Measurements from ENCODE around the gene KIF14.

The KIF14 gene

GRCh38 chr1:200540281-200540680, 80.3 kb downstream of the KIF14 start:
- DNase-seq (ENCODE audit: low spot score): no peak
- no peak for TF ChIP-seq CTCF (IDR thresholded peaks at IDR 0.05; ENCODE audit: extremely low read depth, missing control alignments)

GRCh38 chr1:200538179-200538578, 82.4 kb downstream of the KIF14 start:
- TF ChIP-seq CTCF (IDR thresholded peaks at IDR 0.05; ENCODE audit: extremely low read depth, missing control alignments): no peak
- DNase-seq (ENCODE audit: low spot score): no peak

- peak; percentile 21 for DNase-seq (ENCODE audit: low spot score)
- TF ChIP-seq CTCF (IDR thresholded peaks at IDR 0.05; ENCODE audit: extremely low read depth, missing control alignments): no peak
These were observed 84.9 kb downstream of the KIF14 start for GRCh38 chr1:200535605-200536004.

- TF ChIP-seq CTCF (IDR thresholded peaks at IDR 0.05; ENCODE audit: extremely low read depth, missing control alignments): no peak
- no peak for DNase-seq (ENCODE audit: low spot score)
These were observed 89.8 kb downstream of the KIF14 start for GRCh38 chr1:200530623-200531261.

- no peak for TF ChIP-seq CTCF (IDR thresholded peaks at IDR 0.05; ENCODE audit: extremely low read depth, missing control alignments)
- no peak for DNase-seq (ENCODE audit: low spot score)
These were observed 91.5 kb downstream of the KIF14 start for GRCh38 chr1:200528858-200529606.

- DNase-seq (ENCODE audit: low spot score): no peak
- no peak for TF ChIP-seq CTCF (IDR thresholded peaks at IDR 0.05; ENCODE audit: extremely low read depth, missing control alignments)
These were observed 92.9 kb downstream of the KIF14 start for GRCh38 chr1:200527670-200528069.
